Fibroblast of the aortic adventitia (primary cell): ENCODE data around the gene ARID2. TPM values are rescaled to one million over a fixed set of nuclear protein-coding genes. Genes with fewer than 3 reads are reported as not detected.
A peak's percentile ranks its signal among the peaks of the same experiment; 100 is the strongest.

Experiments used
- DNase-seq: peaks from one replicate; pipeline ENCODE4 v3.0.0-alpha.2; 2010; ENCODE audit warnings: low read depth
- H3K4me3 ChIP-seq: 2 replicates; pipeline ENCODE4 v1.5.1; 2011; ENCODE audit warnings: low read depth, mild to moderate bottlenecking, control low read depth, low read length, moderate library complexity
- CTCF ChIP-seq: IDR thresholded peaks from 2 replicates; pipeline ENCODE4 v1.5.1; 2011; ENCODE audit warnings: mild to moderate bottlenecking, low read length, control low read depth, inconsistent platforms; ENCODE audit not compliant: insufficient read depth
- total RNA-seq: library from RNA; depleted of rRNA; stranded (reverse); fragments of >200 nt; gene quantifications from 2 replicates; pipeline ENCODE4 v1.2.3, GENCODE V29; 2012; ENCODE audit warnings: low replicate concordance

The ARID2 gene
- total RNA-seq, 1 donor = 25.0 TPM

GRCh38 chr12:45727980-45728629 is 1.4 kb upstream of the ARID2 start:
- no peak for TF ChIP-seq CTCF
- DNase-seq = no peak
- H3K4me3 ChIP-seq = peak overlapping the region; percentile 91

- H3K4me3 ChIP-seq = peak overlapping the region; percentile 91
- peak; percentile 97 for DNase-seq
- TF ChIP-seq CTCF = peak; percentile 87
Observed at GRCh38 chr12:45728630-45729232, 775 bp upstream of the ARID2 start.

GRCh38 chr12:45730084-45730347 is 510 bp downstream of the ARID2 start:
- no peak for TF ChIP-seq CTCF
- DNase-seq = no peak
- peak overlapping the region; percentile 91 for H3K4me3 ChIP-seq

- peak overlapping the region; percentile 91 for H3K4me3 ChIP-seq
- peak; percentile 56 for DNase-seq
- peak; percentile 4 for TF ChIP-seq CTCF
Observed at GRCh38 chr12:45730348-45731189, 1.1 kb downstream of the ARID2 start.

GRCh38 chr12:45731190-45731775 is 1.8 kb downstream of the ARID2 start:
- TF ChIP-seq CTCF = no peak
- peak overlapping the region; percentile 91 for H3K4me3 ChIP-seq
- peak; percentile 47 for DNase-seq

- peak; percentile 25 for DNase-seq
- peak overlapping the region; percentile 91 for H3K4me3 ChIP-seq
- TF ChIP-seq CTCF = no peak
Observed at GRCh38 chr12:45732250-45732649, 2.7 kb downstream of the ARID2 start.
